Stimulated activated CD4-positive, alpha-beta T cell treated with anti-CD3 and anti-CD28 coated beads, Interleukin-12 subunit alpha, Interleukin-12 subunit beta, amount 100 ng/mL, for 24 hours (primary cell): Measurements from ENCODE around the gene CCDC159.
"Not testable (repeated sequence)": the region's sequence is repeated elsewhere in the genome, so short reads cannot be mapped to it uniquely, and the experiment has no call there.

Source experiments
- DNase-seq, 2 experiments: peaks; one replicate each; pipeline ENCODE4 v3.0.0-alpha.2; 2020; ENCODE audit warnings: low read depth in 2 of 2

The CCDC159 gene

DNA sequence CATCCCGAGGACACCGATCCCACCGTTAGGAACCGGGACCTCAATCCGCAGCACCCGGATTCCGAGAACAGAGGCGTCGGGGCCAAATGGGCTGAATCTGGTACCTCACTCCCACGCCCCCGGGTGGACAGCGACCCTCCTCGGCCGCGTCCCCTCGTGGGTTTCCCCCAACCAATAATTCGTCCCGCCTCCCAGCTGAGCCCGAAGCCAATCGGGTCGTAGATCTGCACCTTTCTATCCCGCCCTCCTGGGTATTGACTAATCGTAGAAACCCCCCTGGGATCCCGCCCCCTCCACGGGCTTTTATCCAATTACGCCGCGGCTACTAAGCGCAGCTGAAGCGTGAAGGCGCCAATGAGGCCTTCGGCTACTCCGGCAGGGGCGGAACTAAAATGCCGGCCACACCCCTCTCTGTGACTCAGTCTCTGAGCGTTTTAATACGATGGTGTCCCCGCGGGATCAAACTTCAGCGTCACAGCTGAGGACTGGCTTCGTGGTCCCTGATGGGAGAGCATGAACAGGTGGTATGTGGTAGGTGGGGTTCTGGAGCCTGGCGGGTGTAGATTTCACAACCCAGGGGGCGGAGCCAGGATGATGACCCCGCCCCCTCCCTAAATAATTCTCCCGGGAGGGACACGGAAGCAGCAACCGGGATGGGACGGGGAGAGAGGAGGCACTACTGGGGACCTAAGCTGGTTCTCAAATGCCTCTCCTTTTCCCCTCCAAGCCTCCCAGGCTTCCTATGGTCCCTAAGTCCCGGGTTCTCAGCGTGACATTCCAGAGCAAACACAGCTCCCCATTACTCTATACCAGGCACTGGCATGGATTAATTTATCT, at the start of gene CCDC159, which contains the start of gene TMEM205:
Gene CCDC159, plus strand, starts transcription at position 416 of the 837 bp plus-strand sequence. Its CDS starts 88 bp downstream, at position 504.
Gene TMEM205, minus strand, starts transcription at position 165 of the 837 bp plus-strand sequence. CDS start 649 bp downstream, outside the sequence.
- peak; percentile 94 to 98 for DNase-seq

DNA sequence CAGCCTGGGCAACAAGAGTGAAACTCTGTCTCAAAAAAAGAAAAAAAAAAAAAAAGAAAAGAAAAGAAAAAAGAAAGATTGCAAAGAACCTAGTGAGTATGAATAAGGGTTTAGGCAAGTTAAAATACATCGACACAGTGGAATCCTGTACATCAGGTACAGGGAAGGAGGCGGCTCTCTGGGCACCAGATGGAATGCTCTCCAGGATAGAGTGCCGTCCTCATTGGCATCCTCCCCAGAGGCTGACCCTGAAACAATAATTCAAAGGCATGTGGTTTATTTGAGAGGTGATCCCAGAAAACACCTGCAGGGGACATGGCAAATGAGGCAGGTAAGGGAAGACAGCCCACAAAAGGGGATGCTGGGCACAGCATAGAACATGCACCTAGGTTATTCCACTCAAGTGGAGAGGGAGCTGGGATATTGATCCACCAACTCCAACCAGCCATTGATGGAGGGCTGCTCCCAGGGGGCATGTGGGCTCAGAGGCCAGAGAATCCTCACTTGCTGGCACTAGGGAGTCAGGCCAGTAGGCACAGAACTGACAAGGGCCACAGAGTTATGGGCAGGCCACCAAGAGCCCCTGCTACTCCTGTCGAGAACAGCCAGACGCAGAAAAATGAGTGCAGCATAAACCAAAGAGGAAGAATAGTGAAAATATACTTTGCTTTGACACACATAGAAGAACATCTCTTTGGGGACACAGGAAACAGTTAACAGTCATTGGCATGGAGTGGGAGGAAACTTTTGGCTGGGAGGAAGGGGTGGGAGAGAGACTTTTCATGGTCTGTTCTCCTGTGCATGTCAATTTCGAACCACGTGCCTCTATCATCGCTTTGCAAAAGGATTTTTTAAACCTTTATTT, 46.1 kb upstream of the CCDC159 start:
- DNase-seq = no peak

DNA sequence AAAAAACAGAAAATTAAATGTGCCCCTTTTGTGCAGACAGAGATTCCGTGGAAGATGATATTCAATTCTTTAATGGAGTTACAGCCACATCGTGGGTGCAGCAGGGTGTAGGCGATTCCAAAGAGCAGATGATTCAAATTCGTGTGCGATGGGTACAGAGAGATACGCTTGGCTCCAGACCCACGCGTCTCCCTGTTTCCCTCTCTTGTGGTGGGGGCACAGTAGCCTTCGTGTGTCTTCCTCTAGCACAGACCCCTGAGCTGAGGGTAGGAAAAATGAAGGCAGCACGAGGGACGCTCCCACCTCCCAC, 45.6 kb upstream of the CCDC159 start:
- no peak for DNase-seq

DNA sequence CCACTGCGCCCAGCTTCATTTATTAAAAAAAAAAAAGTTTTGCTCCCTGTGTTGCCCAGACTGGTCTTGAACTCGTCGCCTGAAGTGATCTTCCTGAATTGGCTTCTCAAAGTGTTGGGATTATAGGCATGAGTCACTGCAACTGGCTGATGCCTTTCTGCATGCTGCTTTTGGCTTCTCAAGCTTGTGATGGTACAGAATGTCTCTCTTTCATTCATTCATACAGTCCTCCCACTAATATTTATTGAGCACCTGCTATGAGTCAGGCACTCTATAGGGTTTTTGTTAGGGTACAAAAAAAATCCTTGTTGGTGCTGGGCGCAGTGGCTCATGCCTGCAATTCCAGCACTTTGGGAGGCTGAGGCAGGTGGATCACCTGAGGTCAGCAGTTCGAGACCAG, 41.4 kb upstream of the CCDC159 start:
- DNase-seq = no peak

DNA sequence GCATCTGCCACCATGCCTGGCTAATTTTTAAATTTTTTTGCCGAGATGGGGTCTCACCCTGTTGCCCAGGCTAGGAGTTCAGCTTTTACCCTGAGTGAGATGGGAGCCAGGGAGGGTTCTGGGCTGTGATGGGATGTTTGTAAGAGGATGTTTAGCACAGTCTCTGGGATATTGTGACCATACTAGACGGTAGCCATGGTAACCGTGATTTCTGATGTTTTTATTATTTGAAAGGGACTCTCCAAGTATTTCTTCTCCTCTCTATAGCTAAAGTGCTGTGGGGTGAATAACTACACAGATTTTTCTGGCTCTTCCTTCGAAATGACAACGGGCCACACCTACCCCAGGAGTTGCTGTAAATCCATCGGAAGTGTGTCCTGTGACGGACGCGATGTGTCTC, 40.0 kb upstream of the CCDC159 start:
- no peak for DNase-seq

- not testable (repeated sequence) for DNase-seq
Measured at GRCh38 chr19:11320278-11320995, 25.9 kb upstream of the CCDC159 start.

- no peak for DNase-seq
Measured at GRCh38 chr19:11321191-11322126, 24.9 kb upstream of the CCDC159 start.

DNA sequence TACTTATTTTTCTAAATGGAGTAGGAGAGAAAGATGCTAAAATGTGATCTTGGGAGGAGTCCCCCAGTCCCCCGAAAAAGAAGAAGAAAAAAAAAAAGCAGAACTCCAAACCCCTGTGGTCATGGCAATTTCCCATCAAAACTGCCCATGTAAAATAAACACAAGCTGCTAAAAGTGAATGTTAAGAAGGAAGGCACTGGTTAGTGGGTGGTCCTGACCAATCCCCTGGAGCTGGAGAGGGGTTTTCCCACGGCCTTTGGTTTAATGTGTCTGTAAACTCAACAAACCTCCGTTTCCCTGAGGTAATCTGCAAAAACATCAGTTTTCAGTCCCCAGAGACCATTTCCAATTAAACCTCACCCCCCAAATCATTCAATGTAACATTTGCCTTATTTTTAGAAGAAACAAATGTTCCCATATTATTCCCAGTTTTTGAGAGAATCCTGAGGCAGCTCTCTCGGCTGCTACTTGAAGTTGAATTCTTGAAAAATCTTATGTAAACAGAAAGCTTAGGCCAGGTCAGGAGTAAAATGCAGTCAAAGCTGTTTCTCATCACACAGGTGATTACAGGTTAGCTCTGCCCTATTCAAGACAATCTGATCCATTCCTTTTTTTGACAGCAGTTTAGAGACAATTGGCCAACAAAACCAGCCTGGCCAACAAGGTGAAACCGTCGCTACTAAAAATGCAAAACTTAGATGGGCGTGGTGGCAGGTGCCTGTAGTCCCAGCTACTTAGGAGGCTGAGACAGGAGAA, 23.9 kb upstream of the CCDC159 start:
- DNase-seq = no peak

DNA sequence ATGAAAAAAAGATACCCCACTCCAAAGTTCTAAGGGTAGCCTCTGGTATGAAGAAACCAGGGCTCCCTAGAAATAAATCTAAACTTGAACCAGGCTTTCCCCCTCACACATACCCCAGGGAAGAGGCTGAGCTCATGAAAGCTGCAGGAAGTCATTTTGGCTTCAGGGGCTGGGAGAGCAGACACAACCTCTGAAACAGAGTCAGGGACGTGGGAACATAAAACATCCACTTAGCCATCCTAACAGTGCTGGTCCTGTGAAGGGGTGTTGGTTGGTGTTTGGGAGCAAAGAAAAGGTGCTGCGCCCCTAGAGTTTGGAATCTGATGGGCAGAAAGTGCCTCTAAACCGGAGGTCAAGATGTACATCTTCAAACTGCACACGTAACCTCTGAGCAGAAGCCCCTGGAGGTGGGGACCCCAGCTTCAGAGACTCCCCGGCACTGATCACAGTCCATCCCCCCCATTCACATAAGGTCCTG, 22.7 kb upstream of the CCDC159 start:
- DNase-seq = no peak

- no peak for DNase-seq
Measured at GRCh38 chr19:11324079-11324661, 22.1 kb upstream of the CCDC159 start.

- no peak for DNase-seq
Measured at GRCh38 chr19:11324748-11325389, 21.4 kb upstream of the CCDC159 start.

- DNase-seq = no peak
Measured at GRCh38 chr19:11325544-11325943, 20.8 kb upstream of the CCDC159 start.

DNA sequence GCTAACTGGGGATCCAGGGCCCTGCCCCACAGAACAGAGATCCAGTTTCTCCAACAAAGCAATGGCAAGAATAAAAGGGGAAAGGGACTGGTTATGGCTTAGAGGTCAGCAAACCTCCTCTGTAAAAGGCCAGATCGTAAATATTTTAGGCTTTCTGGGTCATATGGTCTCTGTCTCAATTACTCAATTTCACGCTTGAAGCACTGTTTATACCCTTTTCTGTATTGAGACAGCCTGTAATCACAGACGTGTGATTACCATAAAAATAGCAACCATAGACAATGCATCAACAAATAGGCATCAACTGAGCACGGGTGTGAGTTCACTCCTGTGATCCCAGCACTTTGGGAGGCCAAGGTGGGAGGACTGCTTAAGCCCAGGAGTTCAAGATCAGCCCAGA, 16.2 kb upstream of the CCDC159 start:
- DNase-seq = no peak

DNA sequence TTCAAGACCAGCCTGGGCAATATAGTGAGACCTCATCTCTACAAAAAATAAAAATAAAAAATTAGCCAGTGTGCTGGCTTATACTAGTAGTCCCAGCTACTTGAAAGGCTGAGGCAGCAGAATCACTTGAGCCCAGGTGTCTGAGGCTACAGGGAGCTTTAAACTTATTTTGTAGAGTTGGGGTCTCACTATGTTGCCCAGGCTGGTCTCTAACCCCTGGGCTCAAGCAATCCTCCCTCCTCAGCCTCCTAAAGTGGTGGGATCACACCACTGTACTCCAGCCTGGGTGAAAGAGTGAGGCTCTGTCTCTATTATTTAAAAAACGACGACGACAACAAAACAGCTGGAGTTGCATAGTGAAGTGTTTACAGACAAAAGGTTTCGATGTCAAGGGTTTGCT, 14.8 kb upstream of the CCDC159 start:
- no peak for DNase-seq

- DNase-seq = no peak
Measured at GRCh38 chr19:11332822-11333221, 13.5 kb upstream of the CCDC159 start.

GRCh38 chr19:11333838-11334237, 12.5 kb upstream of the CCDC159 start:
- not testable (repeated sequence) for DNase-seq

- DNase-seq = no peak
Measured at GRCh38 chr19:11335449-11336146, 10.7 kb upstream of the CCDC159 start.

- no peak for DNase-seq
Measured at GRCh38 chr19:11337080-11337479, 9.2 kb upstream of the CCDC159 start.

- DNase-seq = no peak
Measured at GRCh38 chr19:11338121-11338520, 8.2 kb upstream of the CCDC159 start.
